HepG2 (cell line): ENCODE results near the gene CMTR2. TPM values are rescaled to one million over a fixed set of nuclear protein-coding genes. Genes with fewer than 3 reads are reported as not detected.
A peak's percentile ranks its signal among the peaks of the same experiment; 100 is the strongest.

Source experiments
- ARID5B ChIP-seq: IDR thresholded peaks from 2 replicates; pipeline ENCODE4 v1.4.0; 2020; ENCODE audit warnings: mild to moderate bottlenecking, missing genetic modification reagents
- CCAR2 ChIP-seq: fragments of 200-400 bp; formaldehyde crosslinking; optimal IDR thresholded peaks from 2 replicates; pipeline ENCODE3; 2018; ENCODE audit warnings: low read depth, mild to moderate bottlenecking, low read length, moderate library complexity
- CEBPG ChIP-seq: IDR thresholded peaks from 2 replicates; pipeline ENCODE4 v1.6.1; 2016
- FOXC1 ChIP-seq: sonication (generic); formaldehyde crosslinking; IDR thresholded peaks from 2 replicates; pipeline ENCODE4 v1.8.0; 2022; ENCODE audit warnings: mild to moderate bottlenecking, missing genetic modification reagents, borderline replicate concordance
- FOXK1 ChIP-seq: sonication (generic); formaldehyde crosslinking; IDR thresholded peaks from 2 replicates; pipeline ENCODE4 v1.4.0; 2020; ENCODE audit warnings: low read depth, missing genetic modification reagents, borderline replicate concordance
- FOXO1 ChIP-seq: sonication (generic); formaldehyde crosslinking; IDR thresholded peaks from 2 replicates; pipeline ENCODE4 v1.4.0; 2020; ENCODE audit warnings: missing genetic modification reagents
- HIC2 ChIP-seq: sonication (generic); formaldehyde crosslinking; IDR thresholded peaks from 2 replicates; pipeline ENCODE4 v1.9.0; 2022; ENCODE audit warnings: low read depth, missing genetic modification reagents
- ISL2 ChIP-seq: sonication (generic); formaldehyde crosslinking; IDR thresholded peaks from 2 replicates; pipeline ENCODE4 v1.5.0; 2020; ENCODE audit warnings: missing genetic modification reagents
- PATZ1 ChIP-seq: sonication (generic); formaldehyde crosslinking; IDR thresholded peaks from 2 replicates; pipeline ENCODE4 v1.4.0; 2020; ENCODE audit warnings: missing genetic modification reagents
- PITX1 ChIP-seq: sonication (generic); formaldehyde crosslinking; IDR thresholded peaks from 2 replicates; pipeline ENCODE4 v1.5.1; 2020; ENCODE audit warnings: mild to moderate bottlenecking, missing genetic modification reagents
- POGZ ChIP-seq: sonication (generic); formaldehyde crosslinking; IDR thresholded peaks from 2 replicates; pipeline ENCODE4 v1.4.0; 2020; ENCODE audit warnings: mild to moderate bottlenecking, missing genetic modification reagents
- RBAK ChIP-seq: sonication (generic); formaldehyde crosslinking; IDR thresholded peaks from 2 replicates; pipeline ENCODE4 v1.5.1; 2020; ENCODE audit warnings: mild to moderate bottlenecking, missing genetic modification reagents
- RXRB ChIP-seq: IDR thresholded peaks from 2 replicates; pipeline ENCODE4 v1.6.1; 2016; ENCODE audit warnings: borderline replicate concordance, missing genetic modification reagents, missing compliant biosample characterization
- SOX5 ChIP-seq: IDR thresholded peaks from 2 replicates; pipeline ENCODE4 v1.6.1; 2016; ENCODE audit warnings: borderline replicate concordance
- SRSF1 ChIP-seq: fragments of 200-400 bp; formaldehyde crosslinking; optimal IDR thresholded peaks from 2 replicates; pipeline ENCODE3; 2017; ENCODE audit warnings: mild to moderate bottlenecking, low read depth, low read length, moderate library complexity
- ZNF296 ChIP-seq: sonication (generic); formaldehyde crosslinking; conservative IDR thresholded peaks from 2 replicates; pipeline ENCODE4 v1.5.0; 2020; ENCODE audit warnings: mild to moderate bottlenecking, missing genetic modification reagents
- ZNF33B ChIP-seq: sonication (generic); formaldehyde crosslinking; IDR thresholded peaks from 2 replicates; pipeline ENCODE4 v1.5.1; 2020; ENCODE audit warnings: mild to moderate bottlenecking, missing genetic modification reagents
- ZNF383 ChIP-seq: sonication (generic); formaldehyde crosslinking; IDR thresholded peaks from 2 replicates; pipeline ENCODE4 v1.4.0; 2020; ENCODE audit warnings: missing genetic modification reagents, mild to moderate bottlenecking, borderline replicate concordance
- ZNF543 ChIP-seq: sonication (generic); formaldehyde crosslinking; IDR thresholded peaks from 2 replicates; pipeline ENCODE4 v1.4.0; 2020; ENCODE audit warnings: mild to moderate bottlenecking, missing genetic modification reagents
- ZNF567 ChIP-seq: sonication (generic); formaldehyde crosslinking; IDR thresholded peaks from 2 replicates; pipeline ENCODE4 v1.8.1; 2023; ENCODE audit warnings: mild to moderate bottlenecking, missing genetic modification reagents, borderline replicate concordance
- ZNF7 ChIP-seq: IDR thresholded peaks from 2 replicates; pipeline ENCODE4 v1.6.1; 2016; ENCODE audit warnings: missing biosample characterization, missing genetic modification reagents
- polyA plus RNA-seq, 8 experiments: library from polyadenylated mRNA; depleted of rRNA in 3 of 8; stranded (reverse) in 7 of 8; unstranded in 1 of 8; fragments of >200 nt; fragmentation: Illumina TruSeq in 4 of 8; extraction: Trizol in 4 of 8; gene quantifications; 2 replicates each; pipeline versions ENCODE4 v1.2.1 to v1.2.3, GENCODE V29; 2011 to 2016; ENCODE audit warnings: low read depth in 4 of 8, missing spikeins in 1 of 8, mixed read lengths in 1 of 8; ENCODE audit not compliant: insufficient read depth in 1 of 8
- total RNA-seq, 5 experiments: library from RNA; depleted of rRNA; stranded (reverse); fragments of >200 nt; fragmentation: Illumina TruSeq; extraction: Trizol; gene quantifications; 2 replicates each; pipeline ENCODE4 v1.2.3, GENCODE V29; 2016; ENCODE audit warnings: low read depth in 1 of 5

Gene CMTR2
- total and polyA plus RNA-seq, 2 of the 13 experiments (the other 11 are each of a cell fraction or from before 2014, with no cell fraction given) = 15.0 to 19.9 TPM

GRCh38 chr16:71288890-71289731 lies at the start of gene CMTR2 (continued):
- TF ChIP-seq ZNF383 = 0 out of 2 replicates have a peak, but pooled peaks have one; percentile 38
- peak; percentile 79 for TF ChIP-seq ARID5B
- TF ChIP-seq ZNF33B (CRISPR knock-in tag) = peak; percentile 97
- TF ChIP-seq PATZ1 (CRISPR knock-in tag) = peak; percentile 82
- peak; percentile 23 for TF ChIP-seq CEBPG (CRISPR knock-in tag)
- TF ChIP-seq CCAR2 = no peak
- TF ChIP-seq FOXO1 = peak; percentile 75
- TF ChIP-seq FOXC1 (CRISPR knock-in tag) = peak; percentile 99
- peak; percentile 40; the same call in 1 of the 2 replicates for TF ChIP-seq ZNF7 (CRISPR knock-in tag)
- TF ChIP-seq RXRB = peak; percentile 60; the same call in 1 of the 2 replicates
- TF ChIP-seq ZNF543 = peak; percentile 94
- peak; percentile 20; the same call in 1 of the 2 replicates for TF ChIP-seq RBAK (CRISPR knock-in tag)
- TF ChIP-seq POGZ (CRISPR knock-in tag) = peak; percentile 96
- TF ChIP-seq HIC2 = peak; percentile 50; the same call in 1 of the 2 replicates
- TF ChIP-seq PITX1 (CRISPR knock-in tag) = peak; percentile 92
- peak; percentile 88; the same call in 1 of the 2 replicates for TF ChIP-seq FOXK1 (CRISPR knock-in tag)
- TF ChIP-seq ZNF296 (CRISPR knock-in tag) = no peak
- TF ChIP-seq SOX5 (CRISPR knock-in tag) = peak; percentile 66; the same call in 1 of the 2 replicates
- peak; percentile 86 for TF ChIP-seq ZNF567 (CRISPR knock-in tag)
- peak; percentile 85 for TF ChIP-seq ISL2
- TF ChIP-seq SRSF1 = no peak
